Cardiac muscle cell (in vitro differentiated cells and primary cell): ENCODE data around the gene TSPAN5. TPM values are rescaled to one million over a fixed set of nuclear protein-coding genes. Genes with fewer than 3 reads are reported as not detected.

Source experiments
- DNase-seq, 2 donors: peaks; one replicate each; pipeline versions ENCODE4 v3.0.0 to v3.0.0-alpha.2; 2010 to 2017; ENCODE audit warnings: low read depth in 1 of 2, low spot score in 1 of 2
- H3K27ac ChIP-seq: fragments of 200-600 bp; sonication (generic); 2 replicates; pipeline ENCODE4 v1.5.1; 2016
- H3K27me3 ChIP-seq: fragments of 200-600 bp; sonication (generic); 2 replicates; pipeline ENCODE4 v1.6.0; 2016; ENCODE audit warnings: control low read depth
- H3K36me3 ChIP-seq: fragments of 200-600 bp; sonication (generic); 2 replicates; pipeline ENCODE4 v1.5.1; 2016; ENCODE audit warnings: control low read depth
- H3K4me1 ChIP-seq: fragments of 200-600 bp; sonication (generic); 2 replicates; pipeline ENCODE4 v1.8.1; 2017; ENCODE audit warnings: low read depth, mild to moderate bottlenecking, mixed run types
- H3K4me3 ChIP-seq: fragments of 200-600 bp; sonication (generic); 2 replicates; pipeline ENCODE4 v1.5.1; 2016; ENCODE audit warnings: mild to moderate bottlenecking
- H3K9me3 ChIP-seq: fragments of 200-600 bp; sonication (generic); 2 replicates; pipeline ENCODE4 v1.5.1; 2017; ENCODE audit warnings: low read depth, mild to moderate bottlenecking, control low read depth
- polyA plus RNA-seq: library from polyadenylated mRNA; unstranded; fragments of >200 nt; fragmentation: Nextera tagmentation; extraction: Ambion mirVana; gene quantifications from 2 replicates; pipeline ENCODE4 v1.2.1, GENCODE V29; 2016
- total RNA-seq: library from RNA; depleted of rRNA; stranded (reverse); fragments of >200 nt; gene quantifications from 2 replicates; pipeline ENCODE4 v1.2.3, GENCODE V29; 2016
- TF ChIP-seq, protein P1 (sequence below): IDR thresholded peaks from 2 replicates; pipeline ENCODE4 v1.5.1; 2012; ENCODE audit warnings: low read depth, mild to moderate bottlenecking, low read length

Gene TSPAN5
- total and polyA plus RNA-seq, 2 experiments from 2014 or later = 26.9 to 39.8 TPM

DNA sequence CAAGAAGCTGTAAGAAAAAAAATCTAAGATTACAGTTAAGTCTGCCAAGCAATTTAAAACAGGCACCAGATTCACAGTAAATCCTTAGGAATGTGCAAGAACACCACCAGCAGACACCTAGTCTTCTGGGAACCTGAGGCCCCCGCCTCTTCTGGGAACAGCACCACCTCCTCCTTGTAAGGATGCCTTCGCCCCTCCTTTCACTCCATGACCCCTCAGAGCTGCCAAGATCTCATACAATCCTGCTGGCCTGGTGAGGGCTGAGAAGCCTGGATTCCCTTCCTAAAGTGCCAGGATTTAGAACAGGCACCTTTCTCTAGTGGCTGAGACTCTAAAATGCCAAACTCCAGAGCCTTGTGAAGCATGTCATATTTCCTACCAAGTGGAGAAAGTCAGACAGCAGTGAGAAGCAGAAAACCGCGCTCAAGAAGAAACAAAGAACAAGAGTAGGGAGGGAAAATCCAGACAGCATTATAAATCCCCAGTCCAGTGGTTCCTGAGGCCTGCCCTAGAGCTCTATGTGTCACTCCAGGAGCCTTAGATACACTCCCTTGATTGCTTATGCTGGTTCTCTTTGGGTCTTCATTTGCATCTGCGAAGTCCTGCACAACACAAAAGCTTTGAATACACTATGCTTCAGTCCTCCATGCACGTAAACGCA lies 166.4 kb downstream of the TSPAN5 start:
- H3K4me1 ChIP-seq = peaks cover 12% of the 10 kb centered on the region
- peak in 1 of 2 donors; percentile 69 for DNase-seq
- H3K36me3 ChIP-seq = no peaks in the 10 kb centered on the region
- no peaks in the 10 kb centered on the region for H3K27me3 ChIP-seq
- no peak overlapping the region for H3K4me3 ChIP-seq
- TF ChIP-seq, protein P1, sequence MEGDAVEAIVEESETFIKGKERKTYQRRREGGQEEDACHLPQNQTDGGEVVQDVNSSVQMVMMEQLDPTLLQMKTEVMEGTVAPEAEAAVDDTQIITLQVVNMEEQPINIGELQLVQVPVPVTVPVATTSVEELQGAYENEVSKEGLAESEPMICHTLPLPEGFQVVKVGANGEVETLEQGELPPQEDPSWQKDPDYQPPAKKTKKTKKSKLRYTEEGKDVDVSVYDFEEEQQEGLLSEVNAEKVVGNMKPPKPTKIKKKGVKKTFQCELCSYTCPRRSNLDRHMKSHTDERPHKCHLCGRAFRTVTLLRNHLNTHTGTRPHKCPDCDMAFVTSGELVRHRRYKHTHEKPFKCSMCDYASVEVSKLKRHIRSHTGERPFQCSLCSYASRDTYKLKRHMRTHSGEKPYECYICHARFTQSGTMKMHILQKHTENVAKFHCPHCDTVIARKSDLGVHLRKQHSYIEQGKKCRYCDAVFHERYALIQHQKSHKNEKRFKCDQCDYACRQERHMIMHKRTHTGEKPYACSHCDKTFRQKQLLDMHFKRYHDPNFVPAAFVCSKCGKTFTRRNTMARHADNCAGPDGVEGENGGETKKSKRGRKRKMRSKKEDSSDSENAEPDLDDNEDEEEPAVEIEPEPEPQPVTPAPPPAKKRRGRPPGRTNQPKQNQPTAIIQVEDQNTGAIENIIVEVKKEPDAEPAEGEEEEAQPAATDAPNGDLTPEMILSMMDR = no peak
- no peaks in the 10 kb centered on the region for H3K9me3 ChIP-seq
- H3K27ac ChIP-seq = peak overlapping the region; percentile 80

DNA sequence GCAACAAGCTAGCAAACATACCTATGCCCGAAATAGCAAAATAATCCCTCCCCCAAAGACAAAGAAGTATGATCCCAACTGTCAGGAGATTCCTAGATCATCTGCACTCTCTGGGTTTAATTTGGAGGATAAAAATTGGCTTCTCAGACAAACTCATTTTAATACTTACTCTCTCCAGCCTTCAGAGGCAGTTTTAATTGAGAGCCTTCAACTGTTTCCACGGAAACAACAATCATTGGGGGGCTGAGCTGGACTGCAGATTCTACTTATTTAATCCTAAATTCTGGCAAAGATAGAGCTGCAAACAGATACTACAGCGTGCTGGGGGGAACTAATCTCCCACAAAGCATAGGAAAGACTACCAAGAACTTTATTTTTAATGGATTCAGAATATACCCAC lies 168.2 kb downstream of the TSPAN5 start:
- Histone ChIP-seq H3K27ac (no peak overlapping the region), H3K36me3 (no peaks in the 10 kb centered on the region), H3K4me3 (no peak overlapping the region), H3K9me3 (no peaks in the 10 kb centered on the region), H3K27me3 (no peaks in the 10 kb centered on the region), H3K4me1 (peaks cover 6% of the 10 kb centered on the region)
- no peak for DNase-seq
- TF ChIP-seq, protein P1 = no peak

DNA sequence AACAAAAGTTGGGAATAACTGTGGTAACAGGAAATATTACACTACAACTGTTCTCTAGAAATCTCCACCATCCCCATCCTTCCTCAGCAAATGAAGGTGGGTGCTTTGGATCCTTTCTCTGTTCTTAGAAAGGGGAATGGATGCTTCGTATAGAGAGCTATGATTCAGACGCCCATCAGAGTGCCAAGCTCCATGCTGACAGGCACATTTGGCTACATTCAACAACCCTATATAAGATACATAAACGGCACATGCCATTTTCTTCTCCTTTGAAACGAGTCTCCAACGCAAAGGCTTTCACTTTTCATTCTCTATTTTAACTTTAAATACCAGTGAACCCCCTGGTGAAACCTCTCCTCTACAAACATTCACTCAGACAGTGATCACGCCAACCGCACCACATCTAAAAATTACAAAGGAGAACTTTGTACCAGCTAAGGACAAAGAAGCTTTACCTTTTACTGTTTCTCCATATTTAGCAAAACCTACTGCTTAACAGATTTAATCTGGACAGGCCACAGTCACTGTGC lies 172.5 kb downstream of the TSPAN5 start:
- no peak for DNase-seq
- no peak overlapping the region for H3K27ac ChIP-seq
- TF ChIP-seq, protein P1 = no peak
- H3K4me3 ChIP-seq = no peak overlapping the region
- H3K36me3 ChIP-seq = no peaks in the 10 kb centered on the region
- no peaks in the 10 kb centered on the region for H3K9me3 ChIP-seq
- no peaks in the 10 kb centered on the region for H3K27me3 ChIP-seq
- H3K4me1 ChIP-seq = no peaks in the 10 kb centered on the region

DNA sequence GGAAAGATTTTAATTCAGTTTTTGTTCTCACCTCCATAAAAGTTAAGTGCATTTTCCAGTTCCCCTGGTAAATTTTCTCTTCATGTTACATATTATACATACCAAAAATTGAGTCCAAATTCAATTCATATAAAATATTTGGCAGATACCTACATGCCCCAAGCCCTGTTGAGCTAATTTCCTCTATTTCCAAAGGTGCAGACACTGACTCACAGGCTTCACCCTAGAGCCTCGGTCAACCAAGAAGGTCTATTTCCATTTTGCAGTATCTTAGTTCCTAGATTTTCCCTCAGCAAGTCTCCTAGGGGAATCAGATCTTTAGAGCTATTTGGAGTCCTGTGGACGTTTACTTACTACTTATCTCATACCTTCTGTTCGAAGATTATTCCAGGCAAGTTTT lies 174.4 kb downstream of the TSPAN5 start:
- no peak overlapping the region for H3K4me3 ChIP-seq
- no peaks in the 10 kb centered on the region for H3K36me3 ChIP-seq
- no peaks in the 10 kb centered on the region for H3K27me3 ChIP-seq
- TF ChIP-seq, protein P1 = no peak
- no peaks in the 10 kb centered on the region for H3K9me3 ChIP-seq
- DNase-seq = no peak
- no peak overlapping the region for H3K27ac ChIP-seq
- H3K4me1 ChIP-seq = no peaks in the 10 kb centered on the region

- TF ChIP-seq, protein P1 = no peak
Observed at GRCh38 chr4:98482847-98483806, 175.3 kb downstream of the TSPAN5 start.

More at GRCh38 chr4:98482847-98483806, 175.3 kb downstream of the TSPAN5 start:
- Histone ChIP-seq H3K36me3 (no peaks in the 10 kb centered on the region), H3K4me1 (no peaks in the 10 kb centered on the region), H3K27ac (no peak overlapping the region), H3K4me3 (no peak overlapping the region), H3K27me3 (no peaks in the 10 kb centered on the region), H3K9me3 (no peaks in the 10 kb centered on the region)
- no peak for DNase-seq
